CD1c-positive myeloid dendritic cell (primary cell): ENCODE results near the gene PRSS3.
"Not testable (repeated sequence)": the region's sequence is repeated elsewhere in the genome, so short reads cannot be mapped to it uniquely, and the experiment has no call there.

Experiments used
- DNase-seq: peaks from one replicate; pipeline ENCODE4 v3.0.0-alpha.2; 2016; ENCODE audit errors: extremely low spot score

The PRSS3 gene

DNA sequence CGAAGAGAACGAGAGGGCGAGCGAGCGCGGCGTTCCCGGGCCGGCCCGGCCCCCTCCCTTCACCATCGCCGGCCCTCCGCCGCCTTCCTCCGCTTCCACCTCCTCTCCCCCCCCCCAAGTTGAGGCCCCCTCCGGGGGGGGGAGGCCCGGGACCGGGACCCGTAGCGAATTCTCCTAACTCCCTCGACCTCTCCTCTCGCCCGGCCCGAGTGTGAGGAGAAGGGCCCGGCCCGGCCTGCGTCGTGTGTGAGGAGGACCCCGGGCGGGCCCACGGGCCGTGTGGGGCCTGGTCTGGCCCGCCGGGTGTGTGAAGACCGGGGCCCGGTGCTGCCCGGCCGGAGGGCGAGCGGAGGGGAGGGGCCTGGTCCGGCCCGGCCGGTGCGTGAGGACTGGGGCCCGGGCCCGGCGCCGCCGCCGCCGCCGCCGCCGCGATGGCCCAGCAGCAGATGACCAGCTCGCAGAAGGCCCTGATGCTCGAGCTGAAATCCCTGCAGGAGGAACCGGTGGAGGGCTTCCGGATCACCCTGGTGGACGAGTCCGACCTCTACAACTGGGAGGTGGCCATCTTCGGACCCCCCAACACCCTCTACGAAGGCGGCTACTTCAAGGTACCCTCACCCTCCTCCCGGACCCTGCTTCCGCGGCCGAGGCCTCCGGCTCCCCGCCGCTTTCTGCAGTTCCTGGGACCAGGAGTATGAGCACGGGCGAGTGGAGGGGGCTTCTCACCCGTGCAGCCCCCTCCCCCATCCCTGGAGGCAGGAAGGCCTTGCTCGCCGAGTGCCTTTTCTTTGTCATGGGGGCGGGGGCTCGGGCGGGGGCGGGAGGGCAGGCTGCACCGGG lies 22.2 kb downstream of the PRSS3 start:
- peak; percentile 77 for DNase-seq

- DNase-seq, result peak; percentile 51
These were observed 22.9 kb downstream of the PRSS3 start for GRCh38 chr9:33818167-33818846.

DNA sequence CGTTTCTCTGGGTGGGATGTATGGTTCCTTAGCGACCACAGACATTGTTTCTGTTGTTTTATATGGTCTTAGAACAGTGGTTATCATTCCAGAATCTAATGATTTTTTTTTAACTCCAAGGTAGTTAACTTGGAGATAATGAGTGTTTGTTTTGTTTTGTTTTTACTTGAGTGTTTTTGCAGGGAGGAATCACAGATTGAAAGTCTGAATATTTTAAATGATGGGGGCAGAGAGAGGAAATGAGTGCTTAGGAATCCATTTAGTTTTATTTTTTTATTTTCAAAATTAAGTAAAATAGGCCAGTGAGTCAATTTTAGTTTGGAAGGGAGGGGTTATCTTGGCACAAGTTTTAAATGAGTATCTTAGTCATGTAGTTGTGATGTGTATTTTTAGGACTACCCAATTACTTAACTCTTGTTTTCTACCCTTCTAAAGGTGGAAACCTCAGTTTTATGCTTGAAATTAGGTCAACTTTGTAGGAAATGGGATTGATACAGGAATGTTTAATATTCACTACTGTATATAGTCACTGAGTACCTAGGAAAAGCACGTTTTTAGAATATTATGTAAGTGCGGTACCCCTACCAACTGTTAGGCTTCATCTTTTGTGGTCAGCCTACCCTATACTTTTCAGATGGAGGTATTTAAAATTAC lies 23.6 kb downstream of the PRSS3 start:
- peak; percentile 15 for DNase-seq

DNA sequence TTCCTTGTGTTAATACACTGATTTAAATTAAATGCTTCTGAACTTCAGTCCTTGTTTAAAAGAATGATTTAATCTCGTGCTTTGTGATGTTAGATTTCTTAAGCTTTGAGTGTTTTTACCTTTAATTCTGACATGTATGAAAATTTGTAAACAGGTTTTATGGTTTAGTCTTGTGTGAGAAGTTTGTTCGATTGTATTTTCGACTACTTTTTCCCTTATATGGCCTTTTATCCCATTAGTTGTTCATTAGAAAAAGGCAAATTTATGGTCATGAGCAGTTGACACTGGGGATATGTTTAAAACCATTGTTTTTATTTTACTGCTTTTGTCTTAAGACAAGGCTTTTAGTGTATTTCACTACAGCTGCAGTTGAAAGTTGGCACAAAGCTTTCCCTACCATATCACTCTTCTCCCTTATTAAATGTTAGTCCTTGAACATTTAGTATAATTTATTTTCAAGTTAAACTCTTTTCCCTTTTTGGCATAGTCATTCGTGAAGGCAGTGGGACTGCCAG lies 24.9 kb downstream of the PRSS3 start:
- no peak for DNase-seq

GRCh38 chr9:33823801-33824200 lies 28.4 kb downstream of the PRSS3 start:
- DNase-seq, result no peak

GRCh38 chr9:33827285-33827684 lies 31.9 kb downstream of the PRSS3 start:
- not testable (repeated sequence) for DNase-seq

DNA sequence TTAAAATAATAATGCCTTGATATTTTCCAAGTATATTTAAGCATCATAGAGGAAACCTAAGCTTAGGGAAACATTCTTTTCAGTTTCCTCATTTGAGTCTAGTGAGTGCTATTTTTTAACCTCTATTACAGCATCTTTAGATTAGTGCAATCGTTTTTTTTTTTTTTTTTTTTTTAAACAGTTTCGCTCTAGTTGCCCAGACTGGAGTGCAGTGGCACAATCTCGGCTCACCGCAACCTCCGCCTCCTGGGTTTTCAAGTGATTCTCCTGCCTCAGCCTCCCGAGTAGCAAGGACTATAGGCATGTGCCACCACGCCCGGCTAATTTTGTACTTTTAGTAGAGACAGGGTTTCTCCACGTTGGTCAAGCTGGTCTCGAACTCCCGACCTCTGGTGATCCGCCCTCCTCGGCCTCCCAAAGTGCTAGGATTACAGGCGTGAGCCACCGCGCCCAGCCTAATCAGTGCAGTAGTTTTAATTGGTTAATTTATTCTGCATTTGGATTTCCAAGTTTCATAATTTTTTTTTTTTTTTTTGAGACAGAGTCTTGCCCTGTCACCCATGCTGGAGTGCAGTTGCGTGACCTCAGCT lies 34.4 kb downstream of the PRSS3 start:
- peak; percentile 44 for DNase-seq

DNA sequence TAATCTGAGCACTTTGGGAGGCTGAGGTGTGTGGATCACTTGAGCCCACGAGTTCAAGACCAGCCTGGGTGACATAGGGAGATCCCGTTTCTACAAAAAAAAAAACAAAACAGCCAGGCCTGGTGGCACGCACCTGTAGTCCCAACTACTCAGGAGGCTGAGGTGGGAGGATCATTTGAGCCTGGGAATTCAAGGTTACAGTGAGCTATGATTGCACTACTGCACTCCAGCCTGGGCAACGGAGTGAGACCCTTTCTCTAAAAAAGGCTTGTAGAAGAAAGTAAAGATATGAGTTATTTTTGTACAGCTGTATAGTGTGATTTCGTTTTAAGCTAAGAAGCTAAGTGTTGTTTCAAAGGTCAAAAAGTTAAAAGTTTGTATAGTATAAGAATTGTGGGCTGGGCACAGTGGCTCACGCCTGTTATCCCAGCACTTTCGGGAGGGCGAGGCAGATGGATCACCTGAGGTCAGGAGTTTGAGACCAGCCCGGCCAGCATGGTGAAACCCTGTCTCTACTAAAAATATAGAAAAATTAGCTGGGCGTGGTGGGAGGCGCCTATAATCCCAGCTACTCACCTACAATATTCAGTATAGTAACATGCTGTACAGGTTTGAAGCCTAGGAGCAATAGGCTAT lies 40.4 kb downstream of the PRSS3 start:
- DNase-seq, result no peak

DNA sequence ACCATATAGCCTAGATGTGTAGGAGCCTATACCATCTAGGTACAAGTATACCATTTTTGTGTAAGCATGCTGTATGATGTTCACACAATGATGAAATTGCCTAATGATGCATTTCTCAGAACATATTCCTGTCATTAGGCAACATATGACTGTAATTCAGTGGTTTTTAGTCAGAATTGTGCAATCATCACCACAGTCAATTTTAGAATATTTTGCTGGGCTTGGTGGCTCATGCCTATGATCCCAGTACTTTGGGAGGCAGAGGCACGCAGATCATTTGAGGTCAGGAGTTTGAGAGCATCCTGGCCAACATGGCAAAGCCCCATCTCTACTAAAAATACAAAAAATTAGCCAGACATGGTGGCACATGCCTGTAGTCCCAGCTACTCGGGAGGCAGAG lies 40.9 kb downstream of the PRSS3 start:
- DNase-seq, result peak; percentile 90

DNA sequence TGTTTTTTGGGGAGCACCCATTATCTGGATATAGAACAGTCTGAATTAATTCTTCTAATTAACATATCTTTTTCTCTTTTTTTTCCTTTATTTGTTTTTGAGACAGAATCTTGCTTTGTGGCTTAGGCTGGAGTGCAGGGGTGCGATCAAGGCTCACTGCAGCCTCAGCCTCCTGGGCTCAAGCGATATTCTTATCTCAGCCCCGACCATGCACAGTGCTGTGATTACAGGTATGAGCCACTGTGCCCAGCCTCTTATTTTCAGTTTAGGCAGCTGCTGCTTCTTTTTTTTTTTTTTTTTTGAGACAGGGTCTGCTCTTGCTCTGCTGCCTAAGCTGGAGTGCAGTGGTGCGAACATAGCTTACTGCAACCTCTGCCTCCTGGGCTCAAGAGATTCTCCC lies 41.8 kb downstream of the PRSS3 start:
- no peak for DNase-seq

GRCh38 chr9:33840381-33840780 lies 45.0 kb downstream of the PRSS3 start:
- no peak for DNase-seq

DNA sequence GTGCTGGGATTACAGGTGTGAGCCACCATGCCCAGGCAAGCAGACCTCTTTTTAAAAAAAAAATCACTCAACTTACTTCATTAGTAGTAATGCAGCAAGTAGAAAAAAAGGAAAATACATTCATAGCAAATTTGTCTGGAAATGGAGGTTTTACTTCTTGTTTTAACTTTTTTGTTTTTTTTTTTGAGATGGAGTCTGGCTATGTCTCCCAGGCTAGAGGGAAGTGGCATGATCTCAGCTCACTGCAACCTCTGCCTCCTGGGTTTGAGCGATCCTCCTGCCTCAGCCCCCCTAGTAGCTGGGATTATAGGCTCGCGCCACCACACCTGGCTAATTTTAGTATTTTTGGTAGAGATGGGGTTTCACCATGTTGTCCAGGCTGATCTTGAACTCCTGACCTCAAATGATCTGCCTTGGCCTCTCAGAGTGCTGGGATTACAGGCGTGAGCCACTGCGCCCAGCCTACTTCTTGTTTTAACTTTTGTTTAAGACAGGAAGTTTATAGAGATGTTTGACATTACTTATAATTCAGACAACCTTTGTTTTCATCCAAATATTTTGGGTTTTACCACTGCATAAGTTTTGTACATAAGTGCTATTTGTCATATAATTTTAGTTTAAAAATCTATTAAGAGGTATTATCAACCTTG lies 48.1 kb downstream of the PRSS3 start:
- DNase-seq, result peak; percentile 71

GRCh38 chr9:33846231-33846630 lies 50.9 kb downstream of the PRSS3 start:
- no peak for DNase-seq

- DNase-seq, result not testable (repeated sequence)
These were observed 52.5 kb downstream of the PRSS3 start for GRCh38 chr9:33847894-33848205.
